PC-9 (cell line): ENCODE data around the gene HOXC12. TPM values are rescaled to one million over a fixed set of nuclear protein-coding genes. Genes with fewer than 3 reads are reported as not detected.
A peak's percentile ranks its signal among the peaks of the same experiment; 100 is the strongest.

Source experiments
- BruUV-seq: library from RNA; stranded (reverse); fragments of 400-500 nt; replicated peaks from 2 replicates; lab custom pipeline; 2021; lab: Mats Ljungman, UMichigan
- CTCF ChIA-PET: fragments of 300-600 bp; sonication (Branson Sonifier 250); formaldehyde crosslinking; loops from one replicate; lab custom pipeline; 2022; ENCODE audit warnings: antibody characterized with exemption; lab: Charles Lee
- POLR2A ChIA-PET: fragments of 300-600 bp; sonication (Branson Sonifier 250); formaldehyde crosslinking; loops from one replicate; lab custom pipeline; 2022; ENCODE audit warnings: antibody characterized with exemption; ENCODE audit not compliant: unreplicated experiment; lab: Charles Lee
- DNase-seq, 2 experiments: peaks; one replicate each; pipeline versions ENCODE4 v3.0.0 to v3.0.0-alpha.2; 2015 to 2022; ENCODE audit warnings: mixed read lengths in 1 of 2
- H2AFZ ChIP-seq: fragments of 200-600 bp; sonication (generic); 2 replicates; pipeline ENCODE4 v1.8.1; 2017; ENCODE audit warnings: antibody characterized with exemption
- H3F3A ChIP-seq: fragments of 200-600 bp; sonication (generic); 2 replicates; pipeline ENCODE4 v1.8.1; 2017; ENCODE audit warnings: antibody characterized with exemption, mild to moderate bottlenecking, low read depth; ENCODE audit not compliant: insufficient read depth
- H3K27ac ChIP-seq: fragments of 200-600 bp; sonication (generic); 2 replicates; pipeline ENCODE4 v1.6.1; 2016; ENCODE audit warnings: mixed run types
- H3K27me3 ChIP-seq: fragments of 200-600 bp; sonication (generic); 2 replicates; pipeline ENCODE4 v1.6.1; 2016; ENCODE audit warnings: low read depth, mixed run types; ENCODE audit not compliant: insufficient read depth
- H3K36me3 ChIP-seq: fragments of 200-600 bp; sonication (generic); 2 replicates; pipeline ENCODE4 v1.6.1; 2016; ENCODE audit warnings: low read depth, mixed run types
- H3K4me1 ChIP-seq: fragments of 200-600 bp; sonication (generic); replicated peaks from 2 replicates; pipeline ENCODE4 v1.6.1; 2016; ENCODE audit warnings: mixed run types; ENCODE audit not compliant: insufficient read depth
- H3K4me2 ChIP-seq: fragments of 200-600 bp; sonication (generic); 2 replicates; pipeline ENCODE4 v1.6.1; 2017; ENCODE audit warnings: mixed run types
- H3K4me3 ChIP-seq: fragments of 200-600 bp; sonication (generic); 2 replicates; pipeline ENCODE4 v1.6.1; 2016; ENCODE audit warnings: mixed run types
- H3K79me2 ChIP-seq: fragments of 200-600 bp; sonication (generic); 2 replicates; pipeline ENCODE4 v1.6.1; 2017; ENCODE audit warnings: low read depth, mixed run types
- H3K9me2 ChIP-seq: fragments of 200-600 bp; sonication (generic); 2 replicates; pipeline ENCODE4 v1.8.1; 2017; ENCODE audit warnings: mild to moderate bottlenecking; ENCODE audit not compliant: insufficient read depth
- H3K9me3 ChIP-seq: fragments of 200-600 bp; sonication (generic); 2 replicates; pipeline ENCODE4 v1.8.1; 2016; ENCODE audit warnings: low read depth; ENCODE audit not compliant: insufficient read depth
- H4K20me1 ChIP-seq: fragments of 200-600 bp; sonication (generic); 2 replicates; pipeline ENCODE4 v1.8.1; 2017; ENCODE audit not compliant: insufficient read depth
- EZH2 ChIP-seq: fragments of 200-600 bp; sonication (generic); IDR thresholded peaks from 2 replicates; pipeline ENCODE4 v1.8.0; 2017; ENCODE audit warnings: antibody characterized with exemption, low read depth
- intact Hi-C: fragments of 100-400 bp; cut with micrococcal nuclease; formaldehyde crosslinking; loops from one replicate; pipeline ENCODE4 v1.10.0; 2022; ENCODE audit not compliant: unreplicated experiment
- total RNA-seq: library from RNA; stranded (reverse); gene quantifications from 2 replicates; pipeline ENCODE4 v1.2.3, GENCODE V29; 2021
- TF ChIP-seq, protein P1 (sequence below): fragments of 200-600 bp; sonication (generic); conservative IDR thresholded peaks from 2 replicates; pipeline ENCODE4 v1.6.1; 2017; ENCODE audit warnings: mixed run types, antibody characterized with exemption, mild to moderate bottlenecking, moderate library complexity

HOXC12 gene
- total RNA-seq, 1 experiment from 2014 or later: 0.24 TPM

DNA sequence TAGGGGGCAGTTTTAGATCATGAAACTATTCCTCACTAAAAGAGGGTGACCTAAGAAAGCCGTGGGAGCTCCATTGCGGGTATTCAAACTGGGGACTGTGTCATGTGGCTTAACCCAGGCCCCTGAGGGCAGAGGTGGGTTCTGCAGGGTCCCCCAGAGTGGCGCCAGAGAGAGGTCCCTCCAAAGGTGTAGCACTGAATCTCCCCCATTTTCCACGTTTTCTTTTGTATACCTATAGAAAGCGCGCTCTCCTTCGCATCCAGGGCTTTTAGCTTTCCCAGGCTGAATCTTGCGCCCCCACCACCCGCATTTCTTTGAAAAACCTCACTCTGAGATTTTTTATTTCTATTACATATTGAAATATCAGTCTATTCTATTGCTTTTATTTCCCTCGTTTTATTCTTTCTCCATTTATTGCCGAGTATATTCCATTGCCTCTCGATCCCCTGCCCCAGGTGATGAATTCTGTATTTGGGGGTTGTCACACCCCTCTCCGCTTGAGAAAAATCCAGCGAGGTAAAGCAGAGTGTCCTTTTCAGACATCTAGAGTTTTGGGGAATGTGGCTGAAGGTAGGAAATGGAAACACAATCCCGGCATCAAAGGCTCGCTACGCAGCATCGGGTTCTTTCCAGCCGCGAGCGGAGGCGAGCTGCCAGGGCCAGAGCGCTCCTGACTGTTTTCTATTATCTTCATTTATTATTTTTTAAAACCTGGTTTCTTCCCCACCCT lies 16.9 kb upstream of the HOXC12 start:
- Histone ChIP-seq H3K4me2 (peak overlapping the region; percentile 81), H4K20me1 (no peaks in the 10 kb centered on the region; the same call in 1 of the 2 replicates), H2AFZ (peak overlapping the region; percentile 6; the same call in 1 of the 2 replicates), H3K9me2 (no peaks in the 10 kb centered on the region), H3K4me1 (peaks cover 9% of the 10 kb centered on the region), H3F3A (no peaks in the 10 kb centered on the region), H3K79me2 (peaks cover 37% of the 10 kb centered on the region), H3K4me3 (peak overlapping the region; percentile 47; the same call in 1 of the 2 replicates), H3K9me3 (no peaks in the 10 kb centered on the region), H3K27ac (no peak overlapping the region), H3K36me3 (no peaks in the 10 kb centered on the region; the same call in 1 of the 2 replicates), H3K27me3 (no peaks in the 10 kb centered on the region)
- DNase-seq: no peak
- ChIA-PET CTCF (no interaction called here), POLR2A (interaction anchor here (0.6 kb wide), 1 partner anchor 68 kb away, joined by 3 read pairs; no protein-coding TSS in a partner anchor)
- BruUV-seq: no TSS peak
- intact Hi-C loops: no loop called here
- TF ChIP-seq, protein P1, sequence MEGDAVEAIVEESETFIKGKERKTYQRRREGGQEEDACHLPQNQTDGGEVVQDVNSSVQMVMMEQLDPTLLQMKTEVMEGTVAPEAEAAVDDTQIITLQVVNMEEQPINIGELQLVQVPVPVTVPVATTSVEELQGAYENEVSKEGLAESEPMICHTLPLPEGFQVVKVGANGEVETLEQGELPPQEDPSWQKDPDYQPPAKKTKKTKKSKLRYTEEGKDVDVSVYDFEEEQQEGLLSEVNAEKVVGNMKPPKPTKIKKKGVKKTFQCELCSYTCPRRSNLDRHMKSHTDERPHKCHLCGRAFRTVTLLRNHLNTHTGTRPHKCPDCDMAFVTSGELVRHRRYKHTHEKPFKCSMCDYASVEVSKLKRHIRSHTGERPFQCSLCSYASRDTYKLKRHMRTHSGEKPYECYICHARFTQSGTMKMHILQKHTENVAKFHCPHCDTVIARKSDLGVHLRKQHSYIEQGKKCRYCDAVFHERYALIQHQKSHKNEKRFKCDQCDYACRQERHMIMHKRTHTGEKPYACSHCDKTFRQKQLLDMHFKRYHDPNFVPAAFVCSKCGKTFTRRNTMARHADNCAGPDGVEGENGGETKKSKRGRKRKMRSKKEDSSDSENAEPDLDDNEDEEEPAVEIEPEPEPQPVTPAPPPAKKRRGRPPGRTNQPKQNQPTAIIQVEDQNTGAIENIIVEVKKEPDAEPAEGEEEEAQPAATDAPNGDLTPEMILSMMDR: no peak
- no peak for TF ChIP-seq EZH2

DNA sequence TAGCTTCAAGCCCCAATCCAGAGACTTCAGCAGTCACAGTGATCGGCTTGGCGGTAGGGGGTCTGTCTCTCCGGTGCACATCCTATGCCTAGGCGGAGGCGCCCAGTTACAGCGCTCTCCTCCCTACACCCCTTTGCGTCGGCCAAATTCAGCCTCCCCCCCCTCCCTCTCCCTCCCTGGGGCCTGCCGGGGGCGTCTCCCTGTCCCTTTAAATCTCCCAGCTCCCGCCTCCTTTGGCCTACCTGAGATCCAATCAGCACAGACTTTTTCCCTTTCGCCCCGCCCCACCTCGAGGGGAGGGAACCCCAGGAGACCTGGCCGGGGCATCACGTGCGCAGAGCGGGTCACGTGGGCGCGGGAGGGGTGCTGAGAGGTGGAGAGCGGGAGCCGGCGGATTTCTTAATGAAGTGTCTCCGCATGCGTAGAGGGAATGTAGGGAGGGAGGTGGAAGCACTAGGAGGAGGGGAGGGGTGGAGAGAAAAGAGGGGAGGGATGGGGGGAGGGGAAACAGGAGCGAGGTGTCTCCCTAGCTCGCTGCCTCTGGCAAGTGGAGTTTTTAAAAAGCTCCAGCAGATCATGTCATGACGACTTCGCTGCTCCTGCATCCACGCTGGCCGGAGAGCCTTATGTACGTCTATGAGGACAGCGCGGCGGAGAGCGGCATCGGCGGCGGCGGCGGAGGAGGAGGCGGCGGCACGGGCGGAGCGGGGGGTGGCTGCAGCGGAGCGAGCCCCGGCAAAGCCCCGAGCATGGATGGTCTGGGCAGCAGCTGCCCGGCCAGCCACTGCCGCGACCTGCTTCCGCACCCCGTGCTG lies 16.2 kb upstream of the HOXC12 start, which contains the start of gene HOXC13:
Gene HOXC13, plus strand, starts transcription at position 506 of the 815 bp plus-strand sequence. Its CDS starts 76 bp downstream, at position 582.
- intact Hi-C loops: no loop called here
- BruUV-seq: no TSS peak

More for the DNA sequence above, 16.2 kb upstream of the HOXC12 start, which contains the start of gene HOXC13:
- peak; percentile 73 to 94 for DNase-seq
- CTCF ChIA-PET: no interaction called here
- no peaks in the 10 kb centered on the region for H3K9me3 ChIP-seq
- H4K20me1 ChIP-seq: no peaks in the 10 kb centered on the region; the same call in 1 of the 2 replicates
- no peaks in the 10 kb centered on the region for H3F3A ChIP-seq
- POLR2A ChIA-PET: no interaction called here
- H3K4me3 ChIP-seq: peak within 1 kb of the TSS; percentile 59
- peak within 1 kb of the TSS; percentile 72 for H2AFZ ChIP-seq
- H3K36me3 ChIP-seq: no peaks in the 10 kb centered on the region; the same call in 1 of the 2 replicates
- H3K9me2 ChIP-seq: no peaks in the 10 kb centered on the region
- H3K79me2 ChIP-seq: peaks cover 45% of the 10 kb centered on the region
- H3K4me2 ChIP-seq: peak within 1 kb of the TSS; percentile 81
- H3K27me3 ChIP-seq: no peaks in the 10 kb centered on the region
- H3K27ac ChIP-seq: 0 out of 2 replicates have a peak within 1 kb of the TSS, but pooled peaks have one; percentile 21
- peaks cover 17% of the 10 kb centered on the region for H3K4me1 ChIP-seq
- TF ChIP-seq, protein P1: no peak
- TF ChIP-seq EZH2: no peak
